A549 (cell line): ENCODE data around the gene STIM1.

Experiments used
- MAFK ChIP-seq: fragments of 450-650 bp; IDR thresholded peaks from 2 replicates; pipeline ENCODE4 v1.6.1; 2014; ENCODE audit not compliant: partially characterized antibody
- POLR2A ChIP-seq: IDR thresholded peaks from 2 replicates; pipeline ENCODE4 v1.6.1; 2012; ENCODE audit warnings: mild to moderate bottlenecking, low read length

DNA sequence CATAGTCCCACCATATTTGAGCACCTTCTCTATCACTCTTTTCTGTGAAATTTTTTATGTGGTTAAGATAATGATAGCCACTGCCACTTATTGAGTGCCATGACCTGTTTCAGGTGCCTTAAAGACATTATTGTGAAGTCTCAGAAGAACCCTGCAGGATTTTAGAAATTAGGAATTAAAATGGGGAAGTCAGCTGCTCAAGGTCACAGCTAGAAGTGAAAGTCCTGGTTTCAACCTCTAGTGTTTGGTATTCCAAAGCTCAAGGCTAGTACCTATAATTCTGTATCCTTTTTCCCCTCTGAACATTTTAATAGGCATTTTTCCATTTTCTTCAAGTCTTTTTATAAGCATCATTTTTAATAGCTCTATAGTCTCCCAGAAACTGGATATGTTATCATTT lies 230.1 kb downstream of the STIM1 start:
- TF ChIP-seq POLR2A, result no peak
- TF ChIP-seq MAFK, result no peak
